ENCODE data around the gene KRT82. TPM values are rescaled to one million over a fixed set of nuclear protein-coding genes. Genes with fewer than 3 reads are reported as not detected.

Gene KRT82
- total and polyA plus RNA-seq, 10 donors: 0.04 TPM; not detected in 9

GRCh38 chr12:52351196-52352059, 54.7 kb downstream of the KRT82 start:
- TF ChIP-seq POLR2AphosphoS5 (IDR thresholded peaks at IDR 0.05): peak in 1 of 3 donors; percentile 10
- TF ChIP-seq, protein P1, sequence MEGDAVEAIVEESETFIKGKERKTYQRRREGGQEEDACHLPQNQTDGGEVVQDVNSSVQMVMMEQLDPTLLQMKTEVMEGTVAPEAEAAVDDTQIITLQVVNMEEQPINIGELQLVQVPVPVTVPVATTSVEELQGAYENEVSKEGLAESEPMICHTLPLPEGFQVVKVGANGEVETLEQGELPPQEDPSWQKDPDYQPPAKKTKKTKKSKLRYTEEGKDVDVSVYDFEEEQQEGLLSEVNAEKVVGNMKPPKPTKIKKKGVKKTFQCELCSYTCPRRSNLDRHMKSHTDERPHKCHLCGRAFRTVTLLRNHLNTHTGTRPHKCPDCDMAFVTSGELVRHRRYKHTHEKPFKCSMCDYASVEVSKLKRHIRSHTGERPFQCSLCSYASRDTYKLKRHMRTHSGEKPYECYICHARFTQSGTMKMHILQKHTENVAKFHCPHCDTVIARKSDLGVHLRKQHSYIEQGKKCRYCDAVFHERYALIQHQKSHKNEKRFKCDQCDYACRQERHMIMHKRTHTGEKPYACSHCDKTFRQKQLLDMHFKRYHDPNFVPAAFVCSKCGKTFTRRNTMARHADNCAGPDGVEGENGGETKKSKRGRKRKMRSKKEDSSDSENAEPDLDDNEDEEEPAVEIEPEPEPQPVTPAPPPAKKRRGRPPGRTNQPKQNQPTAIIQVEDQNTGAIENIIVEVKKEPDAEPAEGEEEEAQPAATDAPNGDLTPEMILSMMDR (IDR thresholded peaks at IDR 0.05 in 8 of 11, conservative IDR thresholded peaks at IDR 0.05 in 3 of 11): no peak

GRCh38 chr12:52350786-52351185, 55.3 kb downstream of the KRT82 start:
- Histone ChIP-seq H3K36me3 (no peaks in the 10 kb centered on the region), H3K4me1 (peaks cover 0 to 23% (median 8%) of the 10 kb centered on the region in 6 donors), H3K9me3 (no peaks in the 10 kb centered on the region), H3K27ac (no peak overlapping the region), H3K4me3 (no peak overlapping the region), H3K27me3 (replicated peaks in 1 of 7) (peaks cover 0 to 38% (median 0%) of the 10 kb centered on the region in 7 donors)
- 85 to 96% (median 92%) methylated on average over 4 to 5 of the region's 5 CpGs for WGBS, 5 donors
- no peak for DNase-seq
- intact Hi-C loops (cut with DNase I; ENCODE audit: low total_unique reads): no loop called here
- TF ChIP-seq POLR2A (IDR thresholded peaks at IDR 0.05) (no peak), POLR2AphosphoS5 (IDR thresholded peaks at IDR 0.05) (no peak)
- TF ChIP-seq, protein P1 (IDR thresholded peaks at IDR 0.05 in 8 of 11, conservative IDR thresholded peaks at IDR 0.05 in 3 of 11): no peak

More at GRCh38 chr12:52351196-52352059, 54.7 kb downstream of the KRT82 start:
- peak; percentile 74 for DNase-seq
- Histone ChIP-seq H3K36me3 (no peaks in the 10 kb centered on the region), H3K9me3 (no peaks in the 10 kb centered on the region), H3K4me3 (no peak overlapping the region), H3K27me3 (replicated peaks in 1 of 7) (peaks cover 0 to 44% (median 0%) of the 10 kb centered on the region in 7 donors), H3K4me1 (peaks cover 0 to 23% (median 8%) of the 10 kb centered on the region in 6 donors), H3K27ac (no peak overlapping the region)
- intact Hi-C loops (cut with DNase I; ENCODE audit: low total_unique reads): no loop called here
- WGBS, 5 donors: 34 to 41% (median 38%) methylated on average over 9 of the region's 9 CpGs

GRCh38 chr12:52350021-52350620, 56.0 kb downstream of the KRT82 start:
- intact Hi-C loops (cut with DNase I; ENCODE audit: low total_unique reads): no loop called here
- 90 to 94% (median 91%) methylated on average over 8 of the region's 8 CpGs for WGBS, 5 donors

More at GRCh38 chr12:52350021-52350620, 56.0 kb downstream of the KRT82 start:
- no peak overlapping the region for H3K4me3 ChIP-seq
- peaks cover 0 to 31% (median 0%) of the 10 kb centered on the region in 7 donors for H3K27me3 ChIP-seq (replicated peaks in 1 of 7)
- H3K4me1 ChIP-seq: peaks cover 0 to 23% (median 8%) of the 10 kb centered on the region in 6 donors
- TF ChIP-seq, protein P1 (IDR thresholded peaks at IDR 0.05 in 8 of 11, conservative IDR thresholded peaks at IDR 0.05 in 3 of 11): no peak
- TF ChIP-seq POLR2A (IDR thresholded peaks at IDR 0.05) (no peak), POLR2AphosphoS5 (IDR thresholded peaks at IDR 0.05) (no peak)
- no peak for DNase-seq
- no peaks in the 10 kb centered on the region for H3K9me3 ChIP-seq
- H3K27ac ChIP-seq: no peak overlapping the region
- H3K36me3 ChIP-seq: no peaks in the 10 kb centered on the region

Data from spleen (tissue), 11 donors.